CD14-positive monocyte (primary cell): ENCODE measurements around the gene NDUFS2. TPM values are rescaled to one million over a fixed set of nuclear protein-coding genes. Genes with fewer than 3 reads are reported as not detected.

Experiments used
- DNase-seq, 3 donors: peaks; one replicate each; pipeline ENCODE4 v3.0.0-alpha.2; 2011 to 2022
- H2AFZ ChIP-seq: 2 replicates; pipeline ENCODE4 v1.6.0; 2012; ENCODE audit warnings: mild to moderate bottlenecking, low read depth, low read length, inconsistent platforms; ENCODE audit not compliant: insufficient read depth, poor library complexity, severe bottlenecking
- H3K27ac ChIP-seq, 2 donors: 1 replicate in 1 of 2; 2 replicates in 1 of 2; pipeline ENCODE4 v1.5.1; 2012 to 2013; ENCODE audit warnings: low read length in 2 of 2, control low read depth in 1 of 2, inconsistent platforms in 1 of 2, low read depth in 1 of 2, mild to moderate bottlenecking in 1 of 2
- H3K27me3 ChIP-seq, 2 donors: one replicate each; pipeline versions ENCODE4 v1.6.0 to v1.6.1; 2011 to 2013; ENCODE audit warnings: low read length in 2 of 2; ENCODE audit not compliant: control insufficient read depth in 2 of 2, insufficient read depth in 2 of 2
- H3K36me3 ChIP-seq, 2 donors: replicated peaks in 1 of 2; 1 replicate in 1 of 2; 2 replicates in 1 of 2; pipeline versions ENCODE4 v1.5.1 to v1.6.1; 2012 to 2013; ENCODE audit warnings: low read length in 2 of 2, control low read depth in 1 of 2, inconsistent platforms in 1 of 2, mild to moderate bottlenecking in 1 of 2; ENCODE audit not compliant: insufficient read depth in 2 of 2, control insufficient read depth in 1 of 2
- H3K4me1 ChIP-seq, 2 donors: 1 replicate in 1 of 2; 2 replicates in 1 of 2; pipeline versions ENCODE4 v1.5.1 to v1.6.1; 2012 to 2013; ENCODE audit warnings: low read length in 2 of 2, control low read depth in 1 of 2, inconsistent platforms in 1 of 2, mild to moderate bottlenecking in 1 of 2, moderate library complexity in 1 of 2; ENCODE audit not compliant: insufficient read depth in 2 of 2, control insufficient read depth in 1 of 2
- H3K4me2 ChIP-seq: replicated peaks from 2 replicates; pipeline ENCODE3; 2012; ENCODE audit warnings: low read length, moderate library complexity, mild to moderate bottlenecking; ENCODE audit not compliant: poor library complexity, severe bottlenecking; ENCODE audit errors: extremely low read depth
- H3K4me3 ChIP-seq, 3 experiments: fragments of 200-600 bp in 1 of 3; sonication (generic) in 1 of 3; replicated peaks in 1 of 3; 1 replicate in 2 of 3; 2 replicates in 1 of 3; pipeline ENCODE4 v1.5.1; 2011 to 2013; ENCODE audit warnings: low read length in 3 of 3, mild to moderate bottlenecking in 3 of 3, control low read depth in 2 of 3, low read depth in 2 of 3, inconsistent platforms in 1 of 3, moderate library complexity in 1 of 3
- H3K79me2 ChIP-seq: 2 replicates; pipeline ENCODE4 v1.6.0; 2012; ENCODE audit warnings: mild to moderate bottlenecking, control low read depth, inconsistent platforms, low read length, moderate library complexity; ENCODE audit not compliant: insufficient read depth
- H3K9ac ChIP-seq: 2 replicates; pipeline ENCODE4 v1.6.0; 2017; ENCODE audit warnings: low read length, mild to moderate bottlenecking; ENCODE audit not compliant: insufficient read depth, poor library complexity, severe bottlenecking
- H3K9me3 ChIP-seq, 2 donors: replicated peaks in 1 of 2; 1 replicate in 1 of 2; 2 replicates in 1 of 2; pipeline versions ENCODE4 v1.5.1 to v1.6.1; 2012 to 2013; ENCODE audit warnings: low read length in 2 of 2, control low read depth in 1 of 2; ENCODE audit not compliant: control insufficient read depth in 1 of 2, insufficient read depth in 1 of 2
- H4K20me1 ChIP-seq: 2 replicates; pipeline ENCODE4 v1.6.0; 2012; ENCODE audit warnings: mild to moderate bottlenecking, low read length, control low read depth, moderate library complexity; ENCODE audit not compliant: insufficient read depth
- H3K27ac Mint-ChIP-seq, 7 donors: one replicate each; pipeline ENCODE4 v1.8.0; 2020; ENCODE audit warnings: mild to moderate bottlenecking in 7 of 7, mixed read lengths in 7 of 7, moderate library complexity in 6 of 7, inconsistent platforms in 2 of 7
- H3K27me3 Mint-ChIP-seq, 3 donors: one replicate each; pipeline ENCODE4 v1.8.0; 2021 to 2022; ENCODE audit warnings: low read depth in 3 of 3, mild to moderate bottlenecking in 3 of 3, mixed read lengths in 3 of 3, moderate library complexity in 3 of 3, inconsistent platforms in 1 of 3
- H3K36me3 Mint-ChIP-seq, 2 donors: one replicate each; pipeline ENCODE4 v1.8.0; 2020; ENCODE audit warnings: mixed read lengths in 2 of 2, inconsistent platforms in 1 of 2, mild to moderate bottlenecking in 1 of 2
- H3K4me1 Mint-ChIP-seq: one replicate; pipeline ENCODE4 v1.8.0; 2020; ENCODE audit warnings: mild to moderate bottlenecking, mixed read lengths
- H3K4me3 Mint-ChIP-seq, 2 donors: one replicate each; pipeline ENCODE4 v1.8.0; 2020; ENCODE audit warnings: mild to moderate bottlenecking in 2 of 2, mixed read lengths in 2 of 2, moderate library complexity in 1 of 2
- H3K9me3 Mint-ChIP-seq, 7 donors: one replicate each; pipeline ENCODE4 v1.8.0; 2020 to 2022; ENCODE audit warnings: mixed read lengths in 7 of 7, mild to moderate bottlenecking in 6 of 7, moderate library complexity in 6 of 7, inconsistent platforms in 2 of 7
- CTCF ChIP-seq: fragments of 200-600 bp; IDR thresholded peaks from one replicate; pipeline ENCODE4 v1.8.0; 2022; ENCODE audit warnings: antibody characterized with exemption, mild to moderate bottlenecking
- WGBS: methylation state at CpG from one replicate; pipeline ENCODE4 v1.1.5; 2013; ENCODE audit warnings: missing lambda C conversion rate; ENCODE audit not compliant: insufficient coverage; 5-methylcytosine and 5-hydroxymethylcytosine counted together
- intact Hi-C, 2 donors: fragments of 100-400 bp; cut with micrococcal nuclease; formaldehyde crosslinking; loops; one replicate each; pipeline versions ENCODE4 v1.15.0 to v1.15.1; 2023
- polyA plus RNA-seq, 3 donors: library from polyadenylated mRNA; depleted of rRNA in 1 of 3; unstranded in 2 of 3; stranded (reverse) in 1 of 3; fragments of 300-500 nt in 2 of 3; fragments of >200 nt in 1 of 3; fragmentation: Illumina TruSeq in 2 of 3; gene quantifications; 1 replicate in 2 of 3; 2 replicates in 1 of 3; pipeline ENCODE4 v1.2.3, GENCODE V29; 2012 to 2021

NDUFS2 gene
- polyA plus RNA-seq, 3 donors = 87.5 to 119 (median 101) TPM

- Histone ChIP-seq H3K36me3 (peaks cover 25 to 30% of the 10 kb centered on the region in 2 donors), H3K9ac (no peak overlapping the region), H2AFZ (no peak overlapping the region), H3K27me3 (no peaks in the 10 kb centered on the region), H4K20me1 (peaks cover 5% of the 10 kb centered on the region), H3K4me3 (no peak overlapping the region), H3K4me1 (peaks cover 31% of the 10 kb centered on the region in 2 donors), H3K27ac (no peak overlapping the region), H3K4me2 (no peak overlapping the region), H3K79me2 (peaks cover 9% of the 10 kb centered on the region), H3K9me3 (no peaks in the 10 kb centered on the region)
- no peak for DNase-seq
- Mint-ChIP-seq H3K27ac (peak overlapping the region in 1 of 7 donors; percentile 34), H3K27me3 (peaks cover 0 to 5% (median 0%) of the 10 kb centered on the region in 3 donors), H3K9me3 (no peaks in the 10 kb centered on the region), H3K4me3 (no peak overlapping the region), H3K36me3 (peaks cover 29 to 33% of the 10 kb centered on the region in 2 donors), H3K4me1 (peaks cover 35% of the 10 kb centered on the region)
- WGBS = 85% methylated on average over 3 of the region's 3 CpGs
- no peak for TF ChIP-seq CTCF
- intact Hi-C loops = loop anchor here (5.0 kb wide), 3 partner anchors 62 to 152 kb away; partner anchors contain the start of gene SDHC (in 1 of the 2)
Measured at GRCh38 chr1:161229896-161230295, 27.7 kb downstream of the NDUFS2 start.

GRCh38 chr1:161230762-161231161, 28.6 kb downstream of the NDUFS2 start:
- TF ChIP-seq CTCF = no peak
- H3K27ac Mint-ChIP-seq = peak overlapping the region in 2 of 7 donors; percentile 50 to 53
- Histone ChIP-seq H3K9me3 (no peaks in the 10 kb centered on the region), H3K36me3 (peaks cover 25 to 30% of the 10 kb centered on the region in 2 donors), H3K79me2 (peaks cover 9% of the 10 kb centered on the region), H3K4me1 (peaks cover 25% of the 10 kb centered on the region in 2 donors), H4K20me1 (peaks cover 5% of the 10 kb centered on the region), H3K4me3 (no peak overlapping the region), H3K27me3 (no peaks in the 10 kb centered on the region), H3K9ac (no peak overlapping the region), H3K4me2 (no peak overlapping the region), H2AFZ (no peak overlapping the region), H3K27ac (no peak overlapping the region)
- H3K4me3 Mint-ChIP-seq = no peak overlapping the region
- peaks cover 28% of the 10 kb centered on the region for H3K4me1 Mint-ChIP-seq
- intact Hi-C loops = loop anchor here in 1 of 2 donors (5.0 kb wide), 1 partner anchor 62 kb away; no protein-coding TSS in a partner anchor
- DNase-seq = no peak
- WGBS = 97% methylated on average over 6 of the region's 7 CpGs
- H3K27me3 Mint-ChIP-seq = peaks cover 0 to 4% (median 0%) of the 10 kb centered on the region in 3 donors
- H3K9me3 Mint-ChIP-seq = no peaks in the 10 kb centered on the region
- peaks cover 29 to 31% of the 10 kb centered on the region in 2 donors for H3K36me3 Mint-ChIP-seq
